Measurements from ENCODE around the gene PRDM2. TPM values are rescaled to one million over a fixed set of nuclear protein-coding genes. Genes with fewer than 3 reads are reported as not detected.

The PRDM2 gene
- total and polyA plus RNA-seq, 2 of the 13 experiments (the other 11 are each of a cell fraction or from before 2014, with no cell fraction given), result 4.0 to 6.5 TPM

DNA sequence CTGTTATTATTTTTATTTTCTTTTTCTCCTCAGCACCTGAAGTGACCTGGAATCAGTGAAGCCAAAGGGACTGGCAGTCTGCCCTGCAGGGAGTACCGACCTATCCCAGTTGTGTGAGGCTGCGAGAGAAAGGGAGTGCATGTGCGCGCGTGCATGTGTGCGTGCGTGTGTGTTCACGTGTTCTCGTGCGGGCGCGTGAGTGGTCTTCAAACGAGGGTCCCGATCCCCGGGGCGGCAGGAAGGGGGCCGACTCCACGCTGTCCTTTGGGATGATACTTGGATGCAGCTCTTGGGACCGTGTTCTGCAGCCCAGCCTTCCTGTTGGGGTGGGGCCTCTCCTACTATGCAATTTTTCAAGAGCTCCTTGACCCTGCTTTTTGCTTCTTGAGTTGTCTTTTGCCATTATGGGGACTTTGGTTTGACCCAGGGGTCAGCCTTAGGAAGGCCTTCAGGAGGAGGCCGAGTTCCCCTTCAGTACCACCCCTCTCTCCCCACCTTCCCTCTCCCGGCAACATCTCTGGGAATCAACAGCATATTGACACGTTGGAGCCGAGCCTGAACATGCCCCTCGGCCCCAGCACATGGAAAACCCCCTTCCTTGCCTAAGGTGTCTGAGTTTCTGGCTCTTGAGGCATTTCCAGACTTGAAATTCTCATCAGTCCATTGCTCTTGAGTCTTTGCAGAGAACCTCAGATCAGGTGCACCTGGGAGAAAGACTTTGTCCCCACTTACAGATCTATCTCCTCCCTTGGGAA, 123.3 kb downstream of the PRDM2 start:
- Histone ChIP-seq H2AFZ (ENCODE audit: low read length) (no peak overlapping the region), H4K20me1 (ENCODE audit: insufficient read depth, low read length) (no peaks in the 10 kb centered on the region), H3K4me3 (replicated peaks in 1 of 3; ENCODE audit: insufficient read depth in 1 of 3, low read depth in 2 of 3, low read length in 3 of 3) (no peak overlapping the region), H3K27me3 (ENCODE audit: control insufficient read depth in 1 of 2, insufficient read depth in 2 of 2, low read length in 2 of 2) (no peaks in the 10 kb centered on the region), H3K9ac (ENCODE audit: insufficient read depth, low read depth, low read length) (no peak overlapping the region), H3K4me2 (ENCODE audit: low read depth, low read length) (no peak overlapping the region), H3K79me2 (ENCODE audit: insufficient read depth, low read length) (no peaks in the 10 kb centered on the region), H3K27ac (ENCODE audit: extremely low read length, insufficient read depth, low read length) (no peak overlapping the region), H3K4me1 (ENCODE audit: insufficient read depth, low read length) (peaks cover 8% of the 10 kb centered on the region), H3K36me3 (replicated peaks in 1 of 2; ENCODE audit: control insufficient read depth in 1 of 2, insufficient read depth in 2 of 2, low read length in 2 of 2) (no peaks in the 10 kb centered on the region), H3K9me3 (ENCODE audit: low read length) (no peaks in the 10 kb centered on the region)
- POLR2A ChIA-PET, result no interaction called here
- DNase-seq (ENCODE audit: low spot score) (no peak), FAIRE-seq (no peak), ATAC-seq (no peak)
- CTCF ChIA-PET (ENCODE audit: low intra/inter-chr PET ratio, low total read pairs), result no interaction called here
- 89% methylated on average over 23 of the region's 24 CpGs for WGBS (ENCODE audit: low lambda C conversion rate)
- intact Hi-C loops (cut with micrococcal nuclease; ENCODE audit: unreplicated experiment), result no loop called here
- no TSS peak for BruUV-seq (replicated peaks)
- in situ Hi-C loops (cut with HindIII; ENCODE audit: extremely low pct_ligation_motif_present, low pct_unique_long_range_greater_than_20kb), result no loop called here
- TF ChIP-seq, protein P1, sequence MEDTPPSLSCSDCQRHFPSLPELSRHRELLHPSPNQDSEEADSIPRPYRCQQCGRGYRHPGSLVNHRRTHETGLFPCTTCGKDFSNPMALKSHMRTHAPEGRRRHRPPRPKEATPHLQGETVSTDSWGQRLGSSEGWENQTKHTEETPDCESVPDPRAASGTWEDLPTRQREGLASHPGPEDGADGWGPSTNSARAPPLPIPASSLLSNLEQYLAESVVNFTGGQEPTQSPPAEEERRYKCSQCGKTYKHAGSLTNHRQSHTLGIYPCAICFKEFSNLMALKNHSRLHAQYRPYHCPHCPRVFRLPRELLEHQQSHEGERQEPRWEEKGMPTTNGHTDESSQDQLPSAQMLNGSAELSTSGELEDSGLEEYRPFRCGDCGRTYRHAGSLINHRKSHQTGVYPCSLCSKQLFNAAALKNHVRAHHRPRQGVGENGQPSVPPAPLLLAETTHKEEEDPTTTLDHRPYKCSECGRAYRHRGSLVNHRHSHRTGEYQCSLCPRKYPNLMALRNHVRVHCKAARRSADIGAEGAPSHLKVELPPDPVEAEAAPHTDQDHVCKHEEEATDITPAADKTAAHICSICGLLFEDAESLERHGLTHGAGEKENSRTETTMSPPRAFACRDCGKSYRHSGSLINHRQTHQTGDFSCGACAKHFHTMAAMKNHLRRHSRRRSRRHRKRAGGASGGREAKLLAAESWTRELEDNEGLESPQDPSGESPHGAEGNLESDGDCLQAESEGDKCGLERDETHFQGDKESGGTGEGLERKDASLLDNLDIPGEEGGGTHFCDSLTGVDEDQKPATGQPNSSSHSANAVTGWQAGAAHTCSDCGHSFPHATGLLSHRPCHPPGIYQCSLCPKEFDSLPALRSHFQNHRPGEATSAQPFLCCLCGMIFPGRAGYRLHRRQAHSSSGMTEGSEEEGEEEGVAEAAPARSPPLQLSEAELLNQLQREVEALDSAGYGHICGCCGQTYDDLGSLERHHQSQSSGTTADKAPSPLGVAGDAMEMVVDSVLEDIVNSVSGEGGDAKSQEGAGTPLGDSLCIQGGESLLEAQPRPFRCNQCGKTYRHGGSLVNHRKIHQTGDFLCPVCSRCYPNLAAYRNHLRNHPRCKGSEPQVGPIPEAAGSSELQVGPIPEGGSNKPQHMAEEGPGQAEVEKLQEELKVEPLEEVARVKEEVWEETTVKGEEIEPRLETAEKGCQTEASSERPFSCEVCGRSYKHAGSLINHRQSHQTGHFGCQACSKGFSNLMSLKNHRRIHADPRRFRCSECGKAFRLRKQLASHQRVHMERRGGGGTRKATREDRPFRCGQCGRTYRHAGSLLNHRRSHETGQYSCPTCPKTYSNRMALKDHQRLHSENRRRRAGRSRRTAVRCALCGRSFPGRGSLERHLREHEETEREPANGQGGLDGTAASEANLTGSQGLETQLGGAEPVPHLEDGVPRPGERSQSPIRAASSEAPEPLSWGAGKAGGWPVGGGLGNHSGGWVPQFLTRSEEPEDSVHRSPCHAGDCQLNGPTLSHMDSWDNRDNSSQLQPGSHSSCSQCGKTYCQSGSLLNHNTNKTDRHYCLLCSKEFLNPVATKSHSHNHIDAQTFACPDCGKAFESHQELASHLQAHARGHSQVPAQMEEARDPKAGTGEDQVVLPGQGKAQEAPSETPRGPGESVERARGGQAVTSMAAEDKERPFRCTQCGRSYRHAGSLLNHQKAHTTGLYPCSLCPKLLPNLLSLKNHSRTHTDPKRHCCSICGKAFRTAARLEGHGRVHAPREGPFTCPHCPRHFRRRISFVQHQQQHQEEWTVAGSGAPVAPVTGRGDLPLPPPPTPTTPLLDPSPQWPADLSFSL (CRISPR knock-in tag; IDR thresholded peaks at IDR 0.05), result no peak
- TF ChIP-seq ZNF83 (CRISPR knock-in tag; IDR thresholded peaks at IDR 0.05; ENCODE audit: borderline replicate concordance) (no peak), ZNF326 (CRISPR knock-in tag; IDR thresholded peaks at IDR 0.05; ENCODE audit: borderline replicate concordance) (no peak), FOXA3 (CRISPR knock-in tag; IDR thresholded peaks at IDR 0.05) (no peak), ZNF337 (CRISPR knock-in tag; IDR thresholded peaks at IDR 0.05; ENCODE audit: borderline replicate concordance, low read depth) (no peak), ZSCAN25 (CRISPR knock-in tag; IDR thresholded peaks at IDR 0.05) (no peak), TBL1XR1 (IDR thresholded peaks at IDR 0.05; ENCODE audit: borderline replicate concordance, low read length, partially characterized antibody) (no peak), PITX1 (CRISPR knock-in tag; IDR thresholded peaks at IDR 0.05) (no peak), ZNF24 (IDR thresholded peaks at IDR 0.05) (no peak), MED8 (CRISPR knock-in tag; IDR thresholded peaks at IDR 0.05; ENCODE audit: insufficient replicate concordance) (no peak)
- TF ChIP-seq, protein P2, sequence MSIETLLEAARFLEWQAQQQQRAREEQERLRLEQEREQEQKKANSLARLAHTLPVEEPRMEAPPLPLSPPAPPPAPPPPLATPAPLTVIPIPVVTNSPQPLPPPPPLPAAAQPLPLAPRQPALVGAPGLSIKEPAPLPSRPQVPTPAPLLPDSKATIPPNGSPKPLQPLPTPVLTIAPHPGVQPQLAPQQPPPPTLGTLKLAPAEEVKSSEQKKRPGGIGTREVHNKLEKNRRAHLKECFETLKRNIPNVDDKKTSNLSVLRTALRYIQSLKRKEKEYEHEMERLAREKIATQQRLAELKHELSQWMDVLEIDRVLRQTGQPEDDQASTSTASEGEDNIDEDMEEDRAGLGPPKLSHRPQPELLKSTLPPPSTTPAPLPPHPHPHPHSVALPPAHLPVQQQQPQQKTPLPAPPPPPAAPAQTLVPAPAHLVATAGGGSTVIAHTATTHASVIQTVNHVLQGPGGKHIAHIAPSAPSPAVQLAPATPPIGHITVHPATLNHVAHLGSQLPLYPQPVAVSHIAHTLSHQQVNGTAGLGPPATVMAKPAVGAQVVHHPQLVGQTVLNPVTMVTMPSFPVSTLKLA (IDR thresholded peaks at IDR 0.05), result no peak
- TF ChIP-seq, protein P3, sequence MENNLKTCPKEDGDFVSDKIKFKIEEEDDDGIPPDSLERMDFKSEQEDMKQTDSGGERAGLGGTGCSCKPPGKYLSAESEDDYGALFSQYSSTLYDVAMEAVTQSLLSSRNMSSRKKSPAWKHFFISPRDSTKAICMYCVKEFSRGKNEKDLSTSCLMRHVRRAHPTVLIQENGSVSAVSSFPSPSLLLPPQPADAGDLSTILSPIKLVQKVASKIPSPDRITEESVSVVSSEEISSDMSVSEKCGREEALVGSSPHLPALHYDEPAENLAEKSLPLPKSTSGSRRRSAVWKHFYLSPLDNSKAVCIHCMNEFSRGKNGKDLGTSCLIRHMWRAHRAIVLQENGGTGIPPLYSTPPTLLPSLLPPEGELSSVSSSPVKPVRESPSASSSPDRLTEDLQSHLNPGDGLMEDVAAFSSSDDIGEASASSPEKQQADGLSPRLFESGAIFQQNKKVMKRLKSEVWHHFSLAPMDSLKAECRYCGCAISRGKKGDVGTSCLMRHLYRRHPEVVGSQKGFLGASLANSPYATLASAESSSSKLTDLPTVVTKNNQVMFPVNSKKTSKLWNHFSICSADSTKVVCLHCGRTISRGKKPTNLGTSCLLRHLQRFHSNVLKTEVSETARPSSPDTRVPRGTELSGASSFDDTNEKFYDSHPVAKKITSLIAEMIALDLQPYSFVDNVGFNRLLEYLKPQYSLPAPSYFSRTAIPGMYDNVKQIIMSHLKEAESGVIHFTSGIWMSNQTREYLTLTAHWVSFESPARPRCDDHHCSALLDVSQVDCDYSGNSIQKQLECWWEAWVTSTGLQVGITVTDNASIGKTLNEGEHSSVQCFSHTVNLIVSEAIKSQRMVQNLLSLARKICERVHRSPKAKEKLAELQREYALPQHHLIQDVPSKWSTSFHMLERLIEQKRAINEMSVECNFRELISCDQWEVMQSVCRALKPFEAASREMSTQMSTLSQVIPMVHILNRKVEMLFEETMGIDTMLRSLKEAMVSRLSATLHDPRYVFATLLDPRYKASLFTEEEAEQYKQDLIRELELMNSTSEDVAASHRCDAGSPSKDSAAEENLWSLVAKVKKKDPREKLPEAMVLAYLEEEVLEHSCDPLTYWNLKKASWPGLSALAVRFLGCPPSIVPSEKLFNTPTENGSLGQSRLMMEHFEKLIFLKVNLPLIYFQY (CRISPR knock-in tag; IDR thresholded peaks at IDR 0.05; ENCODE audit: borderline replicate concordance), result no peak

Data from HepG2 (cell line).